HL-60 (cell line): ENCODE data around the gene KNOP1.

Experiments used
- GABPA ChIP-seq: IDR thresholded peaks from 2 replicates; pipeline ENCODE4 v1.6.1; 2012; ENCODE audit warnings: low read depth
- POLR2AphosphoS5 ChIP-seq: IDR thresholded peaks from 2 replicates; pipeline ENCODE4 v1.6.1; 2012; ENCODE audit warnings: low read depth
- REST ChIP-seq: IDR thresholded peaks from 2 replicates; pipeline ENCODE4 v1.6.1; 2012; ENCODE audit warnings: low read depth; ENCODE audit not compliant: insufficient replicate concordance
- SPI1 ChIP-seq: IDR thresholded peaks from 2 replicates; pipeline ENCODE4 v1.6.1; 2012; ENCODE audit warnings: low read depth, mild to moderate bottlenecking, borderline replicate concordance
- TF ChIP-seq, protein P1 (sequence below): IDR thresholded peaks from one replicate; pipeline ENCODE4 v1.5.1; 2011; ENCODE audit warnings: low read length, control low read depth, inconsistent platforms; ENCODE audit not compliant: insufficient read depth

DNA sequence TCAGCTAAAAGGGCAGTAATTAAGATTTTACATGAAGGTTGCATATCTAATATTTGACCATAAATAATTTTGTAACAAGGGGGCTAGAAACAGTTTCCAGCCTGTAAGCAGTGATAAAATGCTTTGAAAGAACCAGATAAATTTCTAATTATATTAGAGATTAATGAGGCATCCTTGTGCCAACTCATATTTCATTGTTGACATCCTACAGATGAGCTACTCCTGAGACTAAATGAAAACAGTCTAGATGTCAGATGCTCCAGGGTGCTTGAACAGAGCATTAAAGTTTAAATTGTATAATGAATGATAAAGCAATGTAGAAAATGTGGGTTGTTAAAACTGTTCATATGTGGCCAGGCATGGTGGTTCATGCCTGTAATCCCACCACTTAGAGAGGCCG lies 23.3 kb upstream of the KNOP1 start:
- TF ChIP-seq POLR2AphosphoS5 (no peak), SPI1 (no peak), GABPA (no peak), REST (no peak)
- TF ChIP-seq, protein P1, sequence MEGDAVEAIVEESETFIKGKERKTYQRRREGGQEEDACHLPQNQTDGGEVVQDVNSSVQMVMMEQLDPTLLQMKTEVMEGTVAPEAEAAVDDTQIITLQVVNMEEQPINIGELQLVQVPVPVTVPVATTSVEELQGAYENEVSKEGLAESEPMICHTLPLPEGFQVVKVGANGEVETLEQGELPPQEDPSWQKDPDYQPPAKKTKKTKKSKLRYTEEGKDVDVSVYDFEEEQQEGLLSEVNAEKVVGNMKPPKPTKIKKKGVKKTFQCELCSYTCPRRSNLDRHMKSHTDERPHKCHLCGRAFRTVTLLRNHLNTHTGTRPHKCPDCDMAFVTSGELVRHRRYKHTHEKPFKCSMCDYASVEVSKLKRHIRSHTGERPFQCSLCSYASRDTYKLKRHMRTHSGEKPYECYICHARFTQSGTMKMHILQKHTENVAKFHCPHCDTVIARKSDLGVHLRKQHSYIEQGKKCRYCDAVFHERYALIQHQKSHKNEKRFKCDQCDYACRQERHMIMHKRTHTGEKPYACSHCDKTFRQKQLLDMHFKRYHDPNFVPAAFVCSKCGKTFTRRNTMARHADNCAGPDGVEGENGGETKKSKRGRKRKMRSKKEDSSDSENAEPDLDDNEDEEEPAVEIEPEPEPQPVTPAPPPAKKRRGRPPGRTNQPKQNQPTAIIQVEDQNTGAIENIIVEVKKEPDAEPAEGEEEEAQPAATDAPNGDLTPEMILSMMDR, result no peak
